IPS-NIHi11 (cell line): ENCODE data around the gene IFT81.
"Not testable (repeated sequence)": the region's sequence is repeated elsewhere in the genome, so short reads cannot be mapped to it uniquely, and the experiment has no call there.

ENCODE experiments used
- DNase-seq: peaks from one replicate; pipeline ENCODE4 v3.0.0; 2012; ENCODE audit warnings: mixed read lengths, low spot score

The IFT81 gene

DNA sequence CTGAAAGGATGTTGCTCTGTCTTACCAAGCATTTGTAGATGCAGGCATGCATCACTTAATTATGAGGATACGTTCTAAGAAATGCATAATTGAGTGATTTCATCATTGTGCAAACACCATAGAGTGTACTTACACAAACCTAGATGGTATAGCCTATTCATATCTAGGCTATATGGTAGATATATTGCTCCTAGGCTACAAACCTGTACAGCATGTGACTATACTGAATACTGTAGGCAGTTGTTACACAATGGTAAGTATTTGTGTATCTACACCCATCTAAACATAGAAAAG, 75.9 kb downstream of the IFT81 start:
- DNase-seq, result no peak

DNA sequence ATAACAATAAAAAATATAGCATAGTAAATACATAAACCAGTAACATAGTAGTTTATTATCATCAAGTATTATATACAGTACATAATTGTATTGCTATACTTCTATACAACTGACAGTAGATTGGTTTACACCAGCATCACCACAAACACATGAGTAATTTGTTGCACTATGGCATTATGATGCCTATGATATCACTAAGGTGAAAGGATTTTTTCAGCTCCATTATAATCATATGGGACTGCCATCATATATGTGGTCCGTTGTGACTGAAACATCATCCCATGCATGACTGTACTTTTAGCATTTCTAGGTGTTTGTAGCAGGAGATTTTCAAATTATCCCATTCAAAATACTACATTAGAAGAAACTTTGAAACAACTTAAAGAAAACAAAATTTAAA, 77.8 kb downstream of the IFT81 start:
- DNase-seq, result no peak

DNA sequence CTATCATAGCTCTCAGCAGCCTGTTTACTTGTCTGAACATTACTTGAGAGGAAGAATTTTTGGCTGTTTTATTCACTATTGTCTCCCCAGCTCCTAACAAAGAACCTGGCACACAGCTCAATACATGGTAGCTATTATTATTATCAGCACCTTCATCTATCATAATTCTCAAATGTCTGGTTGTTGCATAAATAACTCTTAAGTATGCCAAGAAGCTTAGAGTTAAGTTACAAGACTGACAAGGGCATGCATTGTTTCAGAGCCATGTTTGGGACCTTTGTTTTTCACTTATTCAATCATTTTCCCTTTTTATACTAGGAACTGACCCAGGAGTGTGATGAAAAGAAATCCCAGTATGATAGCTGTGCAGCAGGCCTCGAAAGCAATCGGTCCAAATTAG, 79.4 kb downstream of the IFT81 start:
- no peak for DNase-seq

GRCh38 chr12:110205931-110206330, 81.8 kb downstream of the IFT81 start:
- no peak for DNase-seq

GRCh38 chr12:110211639-110212536, 87.7 kb downstream of the IFT81 start:
- DNase-seq, result not testable (repeated sequence)

DNA sequence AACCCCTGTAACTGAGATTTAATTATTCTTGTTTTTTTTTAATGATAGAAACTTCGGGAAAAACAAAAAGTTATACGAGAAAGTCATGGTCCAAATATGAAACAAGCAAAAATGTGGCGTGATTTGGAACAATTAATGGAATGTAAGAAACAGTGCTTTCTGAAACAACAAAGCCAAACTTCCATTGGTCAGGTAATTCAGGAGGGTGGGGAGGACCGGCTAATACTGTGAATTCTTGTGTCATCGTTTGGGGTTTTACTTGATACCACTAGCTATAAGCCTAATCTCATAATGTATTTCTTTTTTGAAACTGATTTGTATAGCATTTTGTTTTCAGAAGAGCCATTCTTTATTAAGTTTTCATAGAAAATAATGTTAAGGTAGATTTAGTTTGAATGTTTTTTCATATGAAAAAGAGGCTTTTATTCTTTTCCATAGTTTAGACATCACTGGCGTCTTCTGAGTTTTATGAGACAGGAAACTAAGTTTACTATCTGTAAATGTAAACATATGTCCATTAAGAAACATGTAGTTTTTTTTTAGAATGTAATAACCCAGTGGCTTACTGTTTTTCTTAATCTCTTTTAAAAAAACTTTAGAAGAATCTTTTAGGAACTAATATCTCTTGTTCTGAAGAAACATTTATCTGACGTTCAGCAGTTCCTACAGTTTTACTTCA, 94.0 kb downstream of the IFT81 start:
- no peak for DNase-seq

GRCh38 chr12:110222027-110222426, 97.9 kb downstream of the IFT81 start:
- DNase-seq, result no peak

GRCh38 chr12:110222433-110222832, 98.3 kb downstream of the IFT81 start:
- no peak for DNase-seq

GRCh38 chr12:110223777-110224378, 99.7 kb downstream of the IFT81 start:
- DNase-seq, result no peak

DNA sequence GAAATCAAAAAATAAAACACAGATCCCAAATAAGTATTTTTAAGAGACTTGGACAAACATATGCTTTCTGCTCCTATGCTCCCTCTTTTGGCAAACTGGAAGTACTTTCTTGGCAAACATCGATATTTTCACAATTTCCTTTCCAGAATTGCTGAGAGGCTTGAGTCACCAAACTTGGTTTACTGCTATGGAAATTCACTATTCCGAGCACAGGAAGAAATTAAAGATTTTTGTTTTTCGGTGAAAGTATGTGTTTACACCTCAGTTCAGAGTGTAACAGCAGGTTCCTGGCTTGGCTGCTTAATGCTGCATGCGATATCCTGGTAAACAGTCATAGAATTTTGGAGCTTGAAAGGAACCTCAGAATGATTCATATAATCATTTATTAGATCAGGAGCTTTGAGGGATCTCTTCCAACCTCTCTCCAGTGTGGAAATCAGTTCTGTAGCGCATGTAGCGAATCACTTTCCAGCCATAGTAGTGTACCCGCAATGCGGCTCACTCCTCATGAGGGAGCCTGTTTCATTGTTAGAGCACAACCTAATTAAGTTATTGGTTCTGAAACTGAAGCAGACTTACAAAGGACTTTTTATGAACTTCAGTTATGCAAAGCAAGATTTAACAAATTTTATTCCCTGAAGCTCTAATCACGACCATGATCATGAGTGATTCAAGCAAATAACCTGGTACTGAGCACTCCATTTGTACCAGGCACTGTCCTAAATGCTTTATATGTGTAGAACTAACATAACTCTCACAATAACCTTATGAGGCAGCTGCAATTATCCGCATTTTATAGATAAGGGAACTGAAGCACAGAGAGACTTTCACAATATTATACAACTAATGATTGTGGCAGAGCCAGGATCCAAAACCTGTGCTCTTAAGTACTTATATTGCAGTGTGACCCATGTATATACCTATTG, 100.5 kb downstream of the IFT81 start:
- peak; percentile 26 for DNase-seq

- DNase-seq, result no peak
These were observed 103.0 kb downstream of the IFT81 start for GRCh38 chr12:110227138-110227537.

GRCh38 chr12:110228348-110228747, 104.2 kb downstream of the IFT81 start:
- DNase-seq, result not testable (repeated sequence)

DNA sequence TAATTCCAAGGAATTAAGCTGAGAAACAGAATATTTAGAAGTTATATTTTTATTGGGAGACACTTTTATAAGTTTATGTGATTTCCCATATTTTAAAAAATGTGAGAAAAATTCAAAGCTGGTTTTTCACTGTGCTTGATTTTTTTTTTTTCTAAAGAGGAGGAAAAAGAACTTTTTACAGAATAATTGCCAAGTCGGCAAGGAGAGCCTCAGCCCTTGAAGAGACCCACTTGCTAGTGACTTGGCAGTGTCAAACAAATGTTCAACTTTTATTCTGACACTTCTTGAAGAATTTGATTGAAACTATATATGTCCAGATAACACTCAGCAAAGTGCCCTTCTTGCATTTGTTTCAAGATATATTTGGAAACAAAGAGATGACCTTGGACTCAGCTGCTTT, 104.6 kb downstream of the IFT81 start:
- no peak for DNase-seq

- DNase-seq, result no peak
These were observed 105.3 kb downstream of the IFT81 start for GRCh38 chr12:110229409-110229808.

- DNase-seq, result no peak
These were observed 106.5 kb downstream of the IFT81 start for GRCh38 chr12:110230655-110231054.

- no peak for DNase-seq
These were observed 109.2 kb downstream of the IFT81 start for GRCh38 chr12:110233212-110233903.

- DNase-seq, result no peak
These were observed 110.2 kb downstream of the IFT81 start for GRCh38 chr12:110234331-110234751.

DNA sequence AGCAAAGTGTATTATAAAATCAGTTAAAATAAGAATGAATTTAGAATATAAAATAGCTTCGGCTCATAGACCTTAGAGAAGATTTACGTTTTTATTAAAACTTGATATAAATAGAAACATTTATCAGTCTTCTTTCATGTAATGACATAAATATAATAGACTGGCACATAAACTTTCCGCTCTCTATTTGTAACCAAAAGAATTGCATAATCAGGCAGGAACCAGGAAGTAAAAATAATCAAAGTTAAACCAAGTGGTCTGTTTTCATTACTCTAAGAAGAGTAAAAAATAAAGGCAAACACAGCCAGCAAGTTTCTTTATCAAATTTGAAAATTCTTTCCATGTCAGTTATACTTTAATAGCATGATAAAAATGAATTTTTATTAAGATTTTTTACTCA, 110.6 kb downstream of the IFT81 start:
- DNase-seq, result no peak

DNA sequence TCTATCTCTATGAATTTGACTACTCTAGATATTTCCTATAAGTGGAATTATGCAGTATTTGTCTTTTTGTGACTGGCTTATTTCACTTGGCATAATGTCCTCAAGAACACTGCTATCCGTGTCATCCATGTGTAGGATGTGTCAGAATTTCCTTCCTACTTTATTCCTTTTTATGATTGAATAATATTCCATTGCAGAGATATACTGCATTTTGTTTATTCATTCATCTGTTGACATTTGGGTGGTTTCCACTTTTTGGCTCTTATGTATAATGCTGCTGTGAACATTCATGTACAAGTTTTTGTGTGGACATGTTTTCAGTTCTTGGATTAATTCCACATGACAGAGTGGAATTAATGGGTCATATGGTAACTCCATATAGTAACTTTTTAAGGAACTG, 111.2 kb downstream of the IFT81 start:
- no peak for DNase-seq

DNA sequence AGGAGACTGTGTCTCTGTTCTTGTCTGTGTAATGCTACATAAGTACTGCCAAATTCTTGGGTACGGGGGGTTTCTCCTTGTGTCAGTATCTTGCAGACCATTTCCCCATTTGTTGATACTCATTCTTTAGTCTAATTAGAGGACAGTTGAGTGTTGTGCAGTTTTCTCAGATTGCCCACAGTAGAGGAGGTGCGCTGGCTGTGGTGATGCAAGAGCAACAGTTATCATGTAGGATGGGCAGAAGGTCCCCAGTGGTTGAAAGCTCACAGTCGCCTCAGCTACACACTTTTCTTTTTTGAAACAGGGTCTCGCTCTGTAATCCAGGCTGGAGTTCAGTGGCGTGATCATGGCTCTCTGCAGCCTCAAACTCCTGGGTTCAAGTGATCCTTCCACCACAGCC, 119.1 kb downstream of the IFT81 start:
- DNase-seq, result no peak

GRCh38 chr12:110244372-110244771, 120.2 kb downstream of the IFT81 start:
- DNase-seq, result no peak
